Nephron (organoid): ENCODE data around the gene IL22RA2.
A peak's percentile ranks its signal among the peaks of the same experiment; 100 is the strongest.
"Not testable (repeated sequence)": the region's sequence is repeated elsewhere in the genome, so short reads cannot be mapped to it uniquely, and the experiment has no call there.

Experiments
- H3K27ac Mint-ChIP-seq, 3 experiments: 2 replicates each; pipeline ENCODE4 v1.8.0; 2020; ENCODE audit warnings: mixed read lengths in 3 of 3, mild to moderate bottlenecking in 2 of 3, moderate library complexity in 1 of 3
- H3K27me3 Mint-ChIP-seq: 2 replicates; pipeline ENCODE4 v1.8.0; 2021; ENCODE audit warnings: low read depth, mild to moderate bottlenecking, moderate library complexity, mixed read lengths
- H3K36me3 Mint-ChIP-seq: 2 replicates; pipeline ENCODE4 v1.8.0; 2020; ENCODE audit warnings: low read depth, mixed read lengths
- H3K4me1 Mint-ChIP-seq: 2 replicates; pipeline ENCODE4 v1.8.0; 2020; ENCODE audit warnings: mixed read lengths
- H3K4me3 Mint-ChIP-seq, 3 experiments: 2 replicates each; pipeline ENCODE4 v1.8.0; 2020; ENCODE audit warnings: mild to moderate bottlenecking in 3 of 3, mixed read lengths in 3 of 3, moderate library complexity in 2 of 3
- H3K9me3 Mint-ChIP-seq: 2 replicates; pipeline ENCODE4 v1.8.0; 2020; ENCODE audit warnings: mixed read lengths
- TF ChIP-seq, protein P1 (sequence below), 3 experiments: fragments of 200-600 bp; sonication (generic); IDR thresholded peaks; one replicate each; pipeline ENCODE4 v1.5.0; 2021; ENCODE audit warnings: antibody characterized with exemption in 3 of 3; ENCODE audit not compliant: unreplicated experiment in 3 of 3

IL22RA2 gene

DNA sequence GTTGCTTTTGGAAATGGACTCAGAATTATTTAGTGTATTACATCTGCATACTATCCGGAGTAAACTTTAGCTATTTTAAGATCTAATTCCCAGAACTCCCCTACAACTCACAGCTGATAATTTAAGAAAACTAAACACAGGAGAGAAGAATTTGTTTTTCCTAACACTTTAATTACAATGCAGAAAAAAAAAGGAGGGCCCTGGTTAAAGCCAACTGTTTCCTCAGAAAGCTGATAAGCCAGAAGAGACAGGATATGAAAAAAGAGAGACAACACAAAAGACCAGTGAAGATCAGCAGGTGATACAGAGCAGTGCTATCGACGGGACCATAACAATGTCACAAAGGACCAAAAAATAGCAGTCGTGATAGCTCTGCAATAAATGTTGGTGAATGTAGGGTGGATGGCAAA is 39.9 kb upstream of the IL22RA2 start:
- Mint-ChIP-seq H3K9me3 (peaks cover 20% of the 10 kb centered on the region), H3K27me3 (no peaks in the 10 kb centered on the region), H3K36me3 (peaks cover 54% of the 10 kb centered on the region), H3K27ac (no peak overlapping the region), H3K4me3 (no peak overlapping the region), H3K4me1 (peaks cover 49% of the 10 kb centered on the region)
- TF ChIP-seq, protein P1, sequence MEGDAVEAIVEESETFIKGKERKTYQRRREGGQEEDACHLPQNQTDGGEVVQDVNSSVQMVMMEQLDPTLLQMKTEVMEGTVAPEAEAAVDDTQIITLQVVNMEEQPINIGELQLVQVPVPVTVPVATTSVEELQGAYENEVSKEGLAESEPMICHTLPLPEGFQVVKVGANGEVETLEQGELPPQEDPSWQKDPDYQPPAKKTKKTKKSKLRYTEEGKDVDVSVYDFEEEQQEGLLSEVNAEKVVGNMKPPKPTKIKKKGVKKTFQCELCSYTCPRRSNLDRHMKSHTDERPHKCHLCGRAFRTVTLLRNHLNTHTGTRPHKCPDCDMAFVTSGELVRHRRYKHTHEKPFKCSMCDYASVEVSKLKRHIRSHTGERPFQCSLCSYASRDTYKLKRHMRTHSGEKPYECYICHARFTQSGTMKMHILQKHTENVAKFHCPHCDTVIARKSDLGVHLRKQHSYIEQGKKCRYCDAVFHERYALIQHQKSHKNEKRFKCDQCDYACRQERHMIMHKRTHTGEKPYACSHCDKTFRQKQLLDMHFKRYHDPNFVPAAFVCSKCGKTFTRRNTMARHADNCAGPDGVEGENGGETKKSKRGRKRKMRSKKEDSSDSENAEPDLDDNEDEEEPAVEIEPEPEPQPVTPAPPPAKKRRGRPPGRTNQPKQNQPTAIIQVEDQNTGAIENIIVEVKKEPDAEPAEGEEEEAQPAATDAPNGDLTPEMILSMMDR (IDR thresholded peaks at IDR 0.05; ENCODE audit: unreplicated experiment in 3 of 3), result no peak

DNA sequence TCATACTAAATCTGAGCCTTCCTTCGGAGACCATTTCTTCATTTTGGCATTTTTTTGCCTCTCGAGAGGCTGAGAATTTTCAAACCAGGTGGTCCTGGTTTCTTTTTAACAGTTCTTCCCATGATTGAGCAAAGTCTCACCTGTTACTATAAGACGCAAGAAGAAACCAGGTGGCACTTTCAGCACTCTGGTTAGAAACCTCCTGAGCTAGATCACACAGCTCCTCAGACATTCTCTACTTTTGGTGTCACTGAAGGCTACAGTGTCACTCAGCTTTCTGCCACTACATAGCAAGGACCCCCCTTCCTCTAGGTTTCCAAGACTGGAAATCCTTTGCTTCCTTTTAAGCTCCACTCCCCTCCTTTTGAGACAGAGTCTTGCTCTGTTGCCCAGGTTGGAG is 38.5 kb upstream of the IL22RA2 start:
- Mint-ChIP-seq H3K4me3 (no peak overlapping the region), H3K36me3 (peaks cover 66% of the 10 kb centered on the region), H3K27ac (no peak overlapping the region), H3K27me3 (no peaks in the 10 kb centered on the region), H3K9me3 (peaks cover 27% of the 10 kb centered on the region), H3K4me1 (peaks cover 37% of the 10 kb centered on the region)
- TF ChIP-seq, protein P1 (IDR thresholded peaks at IDR 0.05; ENCODE audit: unreplicated experiment in 3 of 3), result no peak

DNA sequence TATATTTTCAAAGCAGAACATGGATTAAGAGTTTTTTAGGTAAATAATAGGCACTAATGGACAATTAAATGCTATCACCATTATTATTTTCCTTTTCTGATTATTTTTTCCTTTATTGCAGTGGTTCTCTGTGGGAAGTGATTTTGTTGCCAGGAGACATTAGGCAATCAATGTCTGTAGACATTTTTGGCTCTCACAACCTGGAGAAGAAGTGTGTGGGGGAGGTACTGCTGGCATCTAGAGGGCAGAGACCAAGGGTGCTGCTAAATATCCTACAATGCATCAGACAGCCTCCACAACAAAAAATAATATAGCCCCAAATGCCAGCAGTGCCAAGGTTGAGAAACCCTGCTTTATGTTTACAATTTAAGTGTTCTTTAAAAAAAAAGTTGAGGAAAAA is 37.5 kb upstream of the IL22RA2 start:
- TF ChIP-seq, protein P1 (IDR thresholded peaks at IDR 0.05; ENCODE audit: unreplicated experiment in 3 of 3), result no peak
- Mint-ChIP-seq H3K4me1 (peaks cover 34% of the 10 kb centered on the region), H3K27ac (peak overlapping the region in 1 of 3 experiments; percentile 36), H3K4me3 (no peak overlapping the region), H3K36me3 (peaks cover 71% of the 10 kb centered on the region), H3K9me3 (peaks cover 31% of the 10 kb centered on the region), H3K27me3 (no peaks in the 10 kb centered on the region)

DNA sequence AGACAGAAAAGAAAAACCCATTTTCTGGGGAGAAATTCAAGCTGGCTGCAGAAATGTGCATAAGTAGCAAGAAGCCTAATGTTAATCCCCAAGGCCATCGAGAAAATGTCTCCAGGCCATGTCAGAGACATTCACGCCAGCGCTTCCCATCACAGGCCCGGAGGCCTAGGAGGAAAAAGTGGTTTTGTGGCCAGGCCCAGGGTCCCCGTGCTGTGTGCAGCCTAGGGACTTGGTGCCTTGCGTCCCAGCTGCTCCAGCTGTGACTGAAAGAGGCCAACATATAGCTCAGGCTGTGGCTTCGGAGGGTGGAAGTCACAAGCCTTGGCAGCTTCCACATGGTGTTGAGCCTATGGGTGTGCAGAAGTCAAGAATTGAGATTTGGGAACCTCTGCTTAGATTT is 34.8 kb upstream of the IL22RA2 start:
- TF ChIP-seq, protein P1 (IDR thresholded peaks at IDR 0.05; ENCODE audit: unreplicated experiment in 3 of 3), result no peak
- Mint-ChIP-seq H3K4me1 (peaks cover 28% of the 10 kb centered on the region), H3K4me3 (no peak overlapping the region), H3K27me3 (no peaks in the 10 kb centered on the region), H3K36me3 (peaks cover 81% of the 10 kb centered on the region), H3K9me3 (peaks cover 31% of the 10 kb centered on the region), H3K27ac (no peak overlapping the region)

DNA sequence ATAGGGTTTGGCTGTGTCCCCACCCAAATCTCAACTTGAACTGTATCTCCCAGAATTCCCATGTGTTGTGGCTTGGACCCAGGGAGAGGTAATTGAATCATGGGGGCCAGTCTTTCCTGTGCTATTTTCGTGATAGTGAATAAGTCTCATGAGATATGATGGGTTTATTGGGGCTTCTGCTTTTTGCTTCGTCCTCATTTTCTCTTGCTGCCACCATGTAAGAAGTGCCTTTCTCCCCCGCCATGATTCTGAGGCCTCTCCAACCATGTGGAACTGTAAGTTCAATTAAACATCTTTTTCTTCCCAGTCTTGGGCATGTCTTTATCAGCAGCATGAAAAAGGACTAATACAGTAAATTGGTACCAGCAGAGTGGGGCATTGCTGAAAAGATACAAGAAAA is 34.0 kb upstream of the IL22RA2 start:
- peaks cover 22% of the 10 kb centered on the region for H3K4me1 Mint-ChIP-seq
- not testable (repeated sequence) for H3K4me3 Mint-ChIP-seq, H3K27ac Mint-ChIP-seq, H3K27me3 Mint-ChIP-seq
- H3K36me3 Mint-ChIP-seq, result peaks cover 83% of the 10 kb centered on the region
- H3K9me3 Mint-ChIP-seq, result peaks cover 29% of the 10 kb centered on the region

DNA sequence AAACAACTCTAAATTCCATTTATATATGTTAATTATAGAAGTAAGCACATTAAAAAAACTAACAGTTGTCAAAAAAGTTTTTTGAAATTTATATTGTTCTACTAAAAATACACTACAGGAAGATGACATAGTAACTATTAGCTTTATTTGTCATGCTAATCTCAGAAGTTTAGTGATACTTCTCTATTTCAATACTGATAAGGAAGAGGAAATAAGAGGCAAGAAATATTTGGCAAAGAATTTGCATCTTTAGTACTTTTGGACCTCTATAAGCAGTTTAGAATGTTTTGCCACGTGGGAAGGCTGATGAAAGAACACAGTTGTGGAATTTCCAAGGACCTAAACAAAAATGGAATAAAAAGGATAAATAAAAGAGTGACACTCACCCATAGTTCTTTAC is 33.1 kb upstream of the IL22RA2 start:
- Mint-ChIP-seq H3K4me1 (peaks cover 20% of the 10 kb centered on the region), H3K27ac (no peak overlapping the region), H3K36me3 (peaks cover 81% of the 10 kb centered on the region), H3K27me3 (no peaks in the 10 kb centered on the region), H3K4me3 (no peak overlapping the region), H3K9me3 (peaks cover 25% of the 10 kb centered on the region)
- TF ChIP-seq, protein P1 (IDR thresholded peaks at IDR 0.05; ENCODE audit: unreplicated experiment in 3 of 3), result no peak
